Cardiac fibroblast (primary cell): ENCODE measurements around the gene JAKMIP3.

ENCODE experiments used
- DNase-seq, 2 donors: peaks; one replicate each; pipeline versions ENCODE4 v3.0.0 to v3.0.0-alpha.2; 2010; ENCODE audit warnings: low read depth in 2 of 2
- H3K4me3 ChIP-seq, 2 donors: replicated peaks in 1 of 2; 1 replicate in 1 of 2; 2 replicates in 1 of 2; pipeline ENCODE4 v1.5.1; 2011; ENCODE audit warnings: low read depth in 2 of 2, low read length in 2 of 2, mild to moderate bottlenecking in 2 of 2, moderate library complexity in 1 of 2
- CTCF ChIP-seq: IDR thresholded peaks from one replicate; pipeline ENCODE4 v1.5.1; 2011; ENCODE audit warnings: low read depth, mild to moderate bottlenecking, low read length, inconsistent platforms

JAKMIP3 gene

GRCh38 chr10:132113206-132113605 lies 47.5 kb downstream of the JAKMIP3 start:
- H3K4me3 ChIP-seq, result no peak overlapping the region
- DNase-seq, result no peak
- no peak for TF ChIP-seq CTCF

GRCh38 chr10:132113766-132114365 lies 48.1 kb downstream of the JAKMIP3 start:
- no peak for TF ChIP-seq CTCF
- no peak for DNase-seq

GRCh38 chr10:132114953-132115520 lies 49.3 kb downstream of the JAKMIP3 start:
- no peak for TF ChIP-seq CTCF
- no peak overlapping the region for H3K4me3 ChIP-seq
- DNase-seq, result no peak

More at GRCh38 chr10:132113766-132114365, 48.1 kb downstream of the JAKMIP3 start:
- H3K4me3 ChIP-seq, result no peak overlapping the region
